GM21619 (cell line): Measurements from ENCODE around the gene NOS1AP.

ENCODE experiments used
- ATAC-seq: cut with Tn5 transposase; IDR thresholded peaks from one replicate; pipeline ENCODE4 v1.9.1; 2021; ENCODE audit not compliant: unreplicated experiment

Gene NOS1AP

GRCh38 chr1:162360237-162360873 lies 290.9 kb downstream of the NOS1AP start:
- ATAC-seq = no peak

GRCh38 chr1:162360874-162361260 lies 291.4 kb downstream of the NOS1AP start:
- ATAC-seq = no peak

- ATAC-seq = peak; percentile 47
These were observed 291.9 kb downstream of the NOS1AP start for GRCh38 chr1:162361349-162361748.

- no peak for ATAC-seq
These were observed 294.3 kb downstream of the NOS1AP start for GRCh38 chr1:162363823-162364222.

- no peak for ATAC-seq
These were observed 295.0 kb downstream of the NOS1AP start for GRCh38 chr1:162364498-162364897.

- ATAC-seq = no peak
These were observed 296.0 kb downstream of the NOS1AP start for GRCh38 chr1:162365284-162366020.

GRCh38 chr1:162366149-162366548 lies 296.7 kb downstream of the NOS1AP start:
- no peak for ATAC-seq

- no peak for ATAC-seq
These were observed 297.2 kb downstream of the NOS1AP start for GRCh38 chr1:162366671-162367070.

GRCh38 chr1:162367073-162367472 lies 297.6 kb downstream of the NOS1AP start:
- no peak for ATAC-seq

GRCh38 chr1:162367772-162368171 lies 298.3 kb downstream of the NOS1AP start:
- no peak for ATAC-seq

- ATAC-seq = no peak
These were observed 299.0 kb downstream of the NOS1AP start for GRCh38 chr1:162368451-162368850.

GRCh38 chr1:162369571-162369970 lies 300.1 kb downstream of the NOS1AP start:
- no peak for ATAC-seq

- ATAC-seq = no peak
These were observed 300.7 kb downstream of the NOS1AP start for GRCh38 chr1:162370161-162370560.

GRCh38 chr1:162370721-162371120 lies 301.2 kb downstream of the NOS1AP start:
- no peak for ATAC-seq

- no peak for ATAC-seq
These were observed 302.1 kb downstream of the NOS1AP start for GRCh38 chr1:162371611-162372010.

- ATAC-seq = no peak
These were observed 302.9 kb downstream of the NOS1AP start for GRCh38 chr1:162372159-162373071.

GRCh38 chr1:162373072-162373427 lies 303.6 kb downstream of the NOS1AP start:
- ATAC-seq = no peak

- no peak for ATAC-seq
These were observed 304.2 kb downstream of the NOS1AP start for GRCh38 chr1:162373541-162374260.

GRCh38 chr1:162374406-162374805 lies 304.9 kb downstream of the NOS1AP start:
- no peak for ATAC-seq

- ATAC-seq = no peak
These were observed 306.0 kb downstream of the NOS1AP start for GRCh38 chr1:162375463-162375862.

- no peak for ATAC-seq
These were observed 307.2 kb downstream of the NOS1AP start, which contains the start of gene SPATA46 for GRCh38 chr1:162376691-162377090. Gene SPATA46 (minus strand): TSS chr1:162376854. CDS start chr1:162376790, 64 bp downstream.
